WTC11 (cell line): ENCODE measurements around the gene TMEM131L. TPM values are rescaled to one million over a fixed set of nuclear protein-coding genes. Genes with fewer than 3 reads are reported as not detected.

Source experiments
- ATAC-seq: fragments of 200-7000 bp; cut with Tn5 transposase; 2 replicates; pipeline ENCODE4 v1.10.0; 2021; ENCODE audit warnings: mild to moderate bottlenecking, moderate library complexity
- CTCF ChIA-PET: fragments of 300-600 bp; sonication (Branson Sonifier 250); formaldehyde crosslinking; loops from one replicate; lab custom pipeline; 2021; ENCODE audit warnings: antibody characterized with exemption; lab: Charles Lee
- POLR2A ChIA-PET: fragments of 350-600 bp; sonication (Branson Sonifier 250); formaldehyde crosslinking; loops from one replicate; lab custom pipeline; 2021; ENCODE audit warnings: antibody characterized with exemption; lab: Charles Lee
- DNase-seq: peaks from one replicate; pipeline ENCODE4 v3.0.0; 2021; ENCODE audit warnings: low spot score
- H3K27ac Mint-ChIP-seq: 2 replicates; pipeline ENCODE4 v1.8.0; 2021; ENCODE audit warnings: mixed read lengths
- H3K27me3 Mint-ChIP-seq: 2 replicates; pipeline ENCODE4 v1.8.0; 2021; ENCODE audit warnings: low read depth, mild to moderate bottlenecking, moderate library complexity, mixed read lengths
- H3K36me3 Mint-ChIP-seq: 2 replicates; pipeline ENCODE4 v1.8.0; 2021; ENCODE audit warnings: mixed read lengths
- H3K4me1 Mint-ChIP-seq: 2 replicates; pipeline ENCODE4 v1.8.0; 2022; ENCODE audit warnings: mixed read lengths
- H3K4me3 Mint-ChIP-seq: 2 replicates; pipeline ENCODE4 v1.8.0; 2021; ENCODE audit warnings: mild to moderate bottlenecking, moderate library complexity, mixed read lengths
- H3K9me3 Mint-ChIP-seq: 2 replicates; pipeline ENCODE4 v1.8.0; 2021; ENCODE audit warnings: mixed read lengths
- ARID4B ChIP-seq: sonication (generic); formaldehyde crosslinking; IDR thresholded peaks from 2 replicates; pipeline ENCODE4 v1.8.0; 2023; ENCODE audit warnings: missing genetic modification reagents, mild to moderate bottlenecking, borderline replicate concordance
- CBFB ChIP-seq: sonication (generic); formaldehyde crosslinking; IDR thresholded peaks from 2 replicates; pipeline ENCODE4 v1.8.1; 2022; ENCODE audit warnings: mild to moderate bottlenecking, low read depth, missing genetic modification reagents
- CREM ChIP-seq: sonication (generic); formaldehyde crosslinking; IDR thresholded peaks from 2 replicates; pipeline ENCODE4 v1.8.1; 2022; ENCODE audit warnings: mild to moderate bottlenecking, missing genetic modification reagents, moderate library complexity
- CTCF ChIP-seq: fragments of 200-600 bp; IDR thresholded peaks from 2 replicates; pipeline ENCODE4 v1.8.0; 2022; ENCODE audit warnings: antibody characterized with exemption
- E2F5 ChIP-seq: sonication (generic); formaldehyde crosslinking; IDR thresholded peaks from 2 replicates; pipeline ENCODE4 v1.8.1; 2022; ENCODE audit warnings: mild to moderate bottlenecking, moderate library complexity, missing genetic modification reagents
- ERG ChIP-seq: fragments of 250-450 bp; sonication (Bioruptor Pico); IDR thresholded peaks from 2 replicates; pipeline ENCODE4 v1.8.0; 2021; ENCODE audit warnings: mild to moderate bottlenecking
- FOXP1 ChIP-seq: sonication (generic); formaldehyde crosslinking; IDR thresholded peaks from 2 replicates; pipeline ENCODE4 v1.8.0; 2022; ENCODE audit warnings: missing genetic modification reagents, mild to moderate bottlenecking, moderate library complexity, borderline replicate concordance
- GABPB1 ChIP-seq: sonication (generic); formaldehyde crosslinking; IDR thresholded peaks from 2 replicates; pipeline ENCODE4 v1.8.1; 2023; ENCODE audit warnings: mild to moderate bottlenecking, missing genetic modification reagents
- GTF2I ChIP-seq: fragments of 250-450 bp; sonication (Bioruptor Pico); conservative IDR thresholded peaks from 2 replicates; pipeline ENCODE4 v1.4.0; 2021; ENCODE audit warnings: mild to moderate bottlenecking
- JUN ChIP-seq: sonication (generic); formaldehyde crosslinking; IDR thresholded peaks from 2 replicates; pipeline ENCODE4 v1.8.0; 2023; ENCODE audit warnings: mild to moderate bottlenecking, missing genetic modification reagents
- NFATC4 ChIP-seq: fragments of 250-450 bp; sonication (Bioruptor Pico); IDR thresholded peaks from 2 replicates; pipeline ENCODE4 v1.9.0; 2021; ENCODE audit warnings: mild to moderate bottlenecking
- NR1H2 ChIP-seq: sonication (generic); formaldehyde crosslinking; IDR thresholded peaks from 2 replicates; pipeline ENCODE4 v1.9.0; 2021; ENCODE audit warnings: mild to moderate bottlenecking, moderate library complexity, missing genetic modification reagents
- PREB ChIP-seq: sonication (generic); formaldehyde crosslinking; IDR thresholded peaks from 2 replicates; pipeline ENCODE4 v1.8.1; 2022; ENCODE audit warnings: mild to moderate bottlenecking, missing genetic modification reagents, moderate library complexity, borderline replicate concordance
- RELA ChIP-seq: sonication (generic); formaldehyde crosslinking; IDR thresholded peaks from 2 replicates; pipeline ENCODE4 v1.8.1; 2022; ENCODE audit warnings: missing genetic modification reagents, mild to moderate bottlenecking, borderline replicate concordance
- SP1 ChIP-seq: sonication (generic); formaldehyde crosslinking; conservative IDR thresholded peaks from 2 replicates; pipeline ENCODE4 v1.8.1; 2022; ENCODE audit warnings: missing genetic modification reagents
- TEAD1 ChIP-seq: sonication (generic); formaldehyde crosslinking; IDR thresholded peaks from 2 replicates; pipeline ENCODE4 v1.8.0; 2022; ENCODE audit warnings: mild to moderate bottlenecking, missing genetic modification reagents
- TP53 ChIP-seq: sonication (generic); formaldehyde crosslinking; IDR thresholded peaks from 2 replicates; pipeline ENCODE4 v1.8.1; 2023; ENCODE audit warnings: mild to moderate bottlenecking, missing genetic modification reagents
- ZBTB21 ChIP-seq: sonication (generic); formaldehyde crosslinking; IDR thresholded peaks from 2 replicates; pipeline ENCODE4 v1.8.1; 2023; ENCODE audit warnings: mild to moderate bottlenecking, missing genetic modification reagents, borderline replicate concordance
- ZMAT4 ChIP-seq: fragments of 250-450 bp; sonication (Bioruptor Pico); IDR thresholded peaks from 2 replicates; pipeline ENCODE4 v1.9.0; 2021; ENCODE audit warnings: mild to moderate bottlenecking
- ZNF263 ChIP-seq: sonication (generic); formaldehyde crosslinking; IDR thresholded peaks from 2 replicates; pipeline ENCODE4 v1.8.1; 2022; ENCODE audit warnings: low read depth, mild to moderate bottlenecking, moderate library complexity, missing genetic modification reagents
- ZNF317 ChIP-seq: sonication (generic); formaldehyde crosslinking; IDR thresholded peaks from 2 replicates; pipeline ENCODE4 v1.8.1; 2023; ENCODE audit warnings: low read depth, mild to moderate bottlenecking, moderate library complexity, missing genetic modification reagents, borderline replicate concordance
- ZNF671 ChIP-seq: fragments of 250-450 bp; sonication (Bioruptor Pico); IDR thresholded peaks from 2 replicates; pipeline ENCODE4 v1.8.0; 2021; ENCODE audit warnings: mild to moderate bottlenecking
- ZSCAN18 ChIP-seq: fragments of 250-450 bp; sonication (Bioruptor Pico); IDR thresholded peaks from 2 replicates; pipeline ENCODE4 v2.1.2; 2022; ENCODE audit warnings: mild to moderate bottlenecking, moderate library complexity
- total RNA-seq: library from RNA; stranded (reverse); gene quantifications from 3 replicates; pipeline ENCODE4 v1.2.3, GENCODE V29; 2021

TMEM131L gene
- total RNA-seq, 1 experiment from 2014 or later: 26.7 TPM

- ATAC-seq (no peak), DNase-seq (no peak)
- no peaks in the 10 kb centered on the region for H3K4me1 Mint-ChIP-seq
- H3K4me3 Mint-ChIP-seq: no peak overlapping the region
- H3K27ac Mint-ChIP-seq: no peak overlapping the region
- ChIA-PET POLR2A (no interaction called here), CTCF (no interaction called here)
- peaks cover 20% of the 10 kb centered on the region for H3K9me3 Mint-ChIP-seq
- no peaks in the 10 kb centered on the region; the same call in 1 of the 2 replicates for H3K36me3 Mint-ChIP-seq
- peaks cover 38% of the 10 kb centered on the region for H3K27me3 Mint-ChIP-seq
- TF ChIP-seq CTCF (no peak), ZMAT4 (CRISPR knock-in tag) (no peak), ZBTB21 (no peak), NR1H2 (no peak), RELA (CRISPR knock-in tag) (no peak), ZNF671 (CRISPR knock-in tag) (no peak), ERG (CRISPR knock-in tag) (no peak), FOXP1 (CRISPR knock-in tag) (no peak), ZNF317 (CRISPR knock-in tag) (no peak), ZNF263 (CRISPR knock-in tag) (no peak), GABPB1 (no peak)
Observed at GRCh38 chr4:153676984-153677383, 210.8 kb downstream of the TMEM131L start.

- ChIA-PET CTCF (no interaction called here), POLR2A (no interaction called here)
- no peak for ATAC-seq
- H3K9me3 Mint-ChIP-seq: peaks cover 15% of the 10 kb centered on the region
- H3K4me1 Mint-ChIP-seq: peaks cover 5% of the 10 kb centered on the region
- peaks cover 62% of the 10 kb centered on the region for H3K27me3 Mint-ChIP-seq
- H3K27ac Mint-ChIP-seq: no peak overlapping the region
- no peak for DNase-seq
- H3K4me3 Mint-ChIP-seq: no peak overlapping the region
- no peaks in the 10 kb centered on the region; the same call in 1 of the 2 replicates for H3K36me3 Mint-ChIP-seq
- no peak for TF ChIP-seq ARID4B
- no peak for TF ChIP-seq GTF2I
- no peak for TF ChIP-seq E2F5 (CRISPR knock-in tag)
- no peak for TF ChIP-seq CBFB (CRISPR knock-in tag)
- TF ChIP-seq ZSCAN18 (CRISPR knock-in tag): no peak
- no peak for TF ChIP-seq TEAD1 (CRISPR knock-in tag)
- no peak for TF ChIP-seq ERG (CRISPR knock-in tag)
- no peak for TF ChIP-seq CREM
- no peak for TF ChIP-seq SP1 (CRISPR knock-in tag)
- TF ChIP-seq TP53 (CRISPR knock-in tag): no peak
- no peak for TF ChIP-seq JUN (CRISPR knock-in tag)
- TF ChIP-seq PREB (CRISPR knock-in tag): no peak
- TF ChIP-seq NFATC4: no peak
Observed at GRCh38 chr4:153679486-153679885, 213.3 kb downstream of the TMEM131L start.
